DOHH2 (cell line): ENCODE results near the gene UNKL.

Experiments used
- H3F3A ChIP-seq: fragments of 200-600 bp; sonication (generic), shearing (Covaris generic); 2 replicates; pipeline ENCODE4 v1.6.0; 2016; ENCODE audit warnings: antibody characterized with exemption, mild to moderate bottlenecking; ENCODE audit not compliant: control insufficient read depth, insufficient read depth
- H3K27ac ChIP-seq: fragments of 200-600 bp; sonication (generic); 2 replicates; pipeline ENCODE4 v1.5.1; 2014; ENCODE audit warnings: low read depth, mild to moderate bottlenecking, low read length, moderate library complexity
- H3K27me3 ChIP-seq: fragments of 200-600 bp; sonication (generic); 2 replicates; pipeline ENCODE4 v1.6.1; 2014; ENCODE audit warnings: mild to moderate bottlenecking, low read length, mixed read lengths; ENCODE audit not compliant: control insufficient read depth
- H3K36me3 ChIP-seq: fragments of 200-600 bp; sonication (generic); 2 replicates; pipeline ENCODE4 v1.6.1; 2014; ENCODE audit warnings: mild to moderate bottlenecking, low read length, moderate library complexity, mixed read lengths; ENCODE audit not compliant: control insufficient read depth
- H3K4me1 ChIP-seq: fragments of 200-600 bp; sonication (generic); 2 replicates; pipeline ENCODE4 v1.6.1; 2014; ENCODE audit warnings: mild to moderate bottlenecking, low read length, mixed read lengths; ENCODE audit not compliant: control insufficient read depth
- H3K4me2 ChIP-seq: fragments of 200-600 bp; sonication (generic); 2 replicates; pipeline ENCODE4 v1.6.0; 2014; ENCODE audit warnings: mild to moderate bottlenecking, low read length, moderate library complexity
- H3K4me3 ChIP-seq: fragments of 200-600 bp; sonication (generic); 2 replicates; pipeline ENCODE4 v1.5.1; 2014; ENCODE audit warnings: mild to moderate bottlenecking, low read length, mixed read lengths
- H3K79me2 ChIP-seq: fragments of 200-600 bp; sonication (generic); 2 replicates; pipeline ENCODE4 v1.6.1; 2014; ENCODE audit warnings: mild to moderate bottlenecking, low read length, mixed read lengths; ENCODE audit not compliant: control insufficient read depth
- H3K9me2 ChIP-seq: fragments of 200-600 bp; sonication (generic); replicated peaks from 2 replicates; pipeline ENCODE4 v1.6.1; 2014; ENCODE audit warnings: mild to moderate bottlenecking, low read length, mixed read lengths; ENCODE audit not compliant: control insufficient read depth
- H3K9me3 ChIP-seq: fragments of 200-600 bp; sonication (generic); 2 replicates; pipeline ENCODE4 v1.6.1; 2014; ENCODE audit warnings: antibody characterized with exemption, low read length, mixed read lengths; ENCODE audit not compliant: control insufficient read depth, insufficient read depth
- H4K20me1 ChIP-seq: fragments of 200-600 bp; sonication (generic); 2 replicates; pipeline ENCODE4 v1.6.0; 2014; ENCODE audit warnings: low read depth, mild to moderate bottlenecking, antibody characterized with exemption, low read length, moderate library complexity; ENCODE audit not compliant: control insufficient read depth, insufficient read depth
- CTCF ChIP-seq: fragments of 200-600 bp; sonication (generic); IDR thresholded peaks from one replicate; pipeline ENCODE4 v1.5.1; 2014; ENCODE audit warnings: antibody characterized with exemption, mild to moderate bottlenecking, low read depth, low read length; ENCODE audit not compliant: poor library complexity, severe bottlenecking
- EZH2phosphoT487 ChIP-seq: fragments of 200-600 bp; sonication (generic); IDR thresholded peaks from 2 replicates; pipeline ENCODE4 v1.6.1; 2017; ENCODE audit warnings: borderline replicate concordance, mild to moderate bottlenecking, antibody characterized with exemption, low read length, moderate library complexity, mixed read lengths

Gene UNKL

DNA sequence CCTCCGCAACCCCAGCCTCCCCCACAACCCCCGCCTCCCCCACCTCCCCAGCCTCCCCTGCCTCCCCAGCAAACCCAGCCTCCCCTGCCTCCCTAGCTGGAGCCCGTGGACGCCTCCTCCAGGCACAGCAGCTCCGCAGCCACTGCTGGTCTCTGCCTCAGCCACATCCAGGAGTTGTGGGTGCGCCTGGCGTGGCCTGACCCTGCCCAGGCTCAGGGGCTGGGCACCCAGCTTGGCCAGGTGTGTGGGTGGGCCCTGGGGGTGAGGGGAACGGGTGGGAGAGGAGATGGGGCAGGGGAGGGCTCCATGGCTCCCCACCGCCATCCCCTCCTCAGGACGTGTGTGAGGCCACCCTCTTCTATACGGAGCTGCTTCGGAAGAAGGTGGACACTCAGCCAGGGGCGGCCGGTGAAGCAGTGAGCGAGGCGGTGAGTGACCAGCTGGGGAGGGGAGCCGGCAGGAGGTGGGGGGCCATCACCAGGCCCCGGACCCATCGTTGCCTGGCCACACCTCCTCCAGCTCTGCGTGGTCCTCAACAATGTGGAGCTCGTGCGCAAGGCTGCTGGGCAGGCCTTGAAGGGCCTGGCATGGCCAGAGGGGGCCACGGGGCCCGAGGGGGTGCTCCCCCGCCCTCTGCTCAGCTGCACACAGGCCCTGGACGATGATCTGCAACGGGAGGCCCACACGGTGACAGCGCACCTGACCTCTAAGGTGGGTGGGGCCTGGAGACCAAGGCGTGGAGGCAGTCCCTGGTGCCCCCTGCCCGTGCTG, 68.7 kb downstream of the UNKL start:
- no peaks in the 10 kb centered on the region for H3K9me2 ChIP-seq
- peaks cover 13% of the 10 kb centered on the region; the same call in 1 of the 2 replicates for H3K36me3 ChIP-seq
- H3K79me2 ChIP-seq = peaks cover 6% of the 10 kb centered on the region
- peaks cover 4% of the 10 kb centered on the region; the same call in 1 of the 2 replicates for H4K20me1 ChIP-seq
- peaks cover 27% of the 10 kb centered on the region for H3K4me1 ChIP-seq
- H3K4me3 ChIP-seq = no peak overlapping the region
- TF ChIP-seq EZH2phosphoT487 (no peak), CTCF (no peak)
- H3K9me3 ChIP-seq = no peaks in the 10 kb centered on the region
- no peak overlapping the region for H3K27ac ChIP-seq
- H3K27me3 ChIP-seq = no peaks in the 10 kb centered on the region
- no peaks in the 10 kb centered on the region for H3F3A ChIP-seq
- no peak overlapping the region for H3K4me2 ChIP-seq

GRCh38 chr16:1345087-1345486, 69.4 kb downstream of the UNKL start:
- TF ChIP-seq EZH2phosphoT487 (no peak), CTCF (no peak)
- Histone ChIP-seq H3K4me2 (no peak overlapping the region), H3K4me1 (peaks cover 23% of the 10 kb centered on the region), H4K20me1 (peaks cover 4% of the 10 kb centered on the region; the same call in 1 of the 2 replicates), H3K9me2 (no peaks in the 10 kb centered on the region), H3K27me3 (no peaks in the 10 kb centered on the region), H3K27ac (no peak overlapping the region), H3K36me3 (peaks cover 13% of the 10 kb centered on the region; the same call in 1 of the 2 replicates), H3K4me3 (no peak overlapping the region), H3K9me3 (peaks cover 2% of the 10 kb centered on the region; the same call in 1 of the 2 replicates), H3K79me2 (no peaks in the 10 kb centered on the region), H3F3A (no peaks in the 10 kb centered on the region)

- no peak overlapping the region for H3K4me2 ChIP-seq
- no peak overlapping the region for H3K27ac ChIP-seq
- H3K9me2 ChIP-seq = no peaks in the 10 kb centered on the region
- no peak overlapping the region for H3K4me3 ChIP-seq
- peaks cover 6% of the 10 kb centered on the region; the same call in 1 of the 2 replicates for H3K9me3 ChIP-seq
- peaks cover 23% of the 10 kb centered on the region for H3K4me1 ChIP-seq
- H3K27me3 ChIP-seq = no peaks in the 10 kb centered on the region
- TF ChIP-seq EZH2phosphoT487 = no peak
- TF ChIP-seq CTCF = no peak
- H3K79me2 ChIP-seq = no peaks in the 10 kb centered on the region
- H4K20me1 ChIP-seq = peaks cover 4% of the 10 kb centered on the region; the same call in 1 of the 2 replicates
- H3K36me3 ChIP-seq = peaks cover 10% of the 10 kb centered on the region; the same call in 1 of the 2 replicates
- no peaks in the 10 kb centered on the region for H3F3A ChIP-seq
Measured at GRCh38 chr16:1344499-1344898, 70.0 kb downstream of the UNKL start.
